ENCODE measurements around the gene CD81.

CD81 gene

DNA sequence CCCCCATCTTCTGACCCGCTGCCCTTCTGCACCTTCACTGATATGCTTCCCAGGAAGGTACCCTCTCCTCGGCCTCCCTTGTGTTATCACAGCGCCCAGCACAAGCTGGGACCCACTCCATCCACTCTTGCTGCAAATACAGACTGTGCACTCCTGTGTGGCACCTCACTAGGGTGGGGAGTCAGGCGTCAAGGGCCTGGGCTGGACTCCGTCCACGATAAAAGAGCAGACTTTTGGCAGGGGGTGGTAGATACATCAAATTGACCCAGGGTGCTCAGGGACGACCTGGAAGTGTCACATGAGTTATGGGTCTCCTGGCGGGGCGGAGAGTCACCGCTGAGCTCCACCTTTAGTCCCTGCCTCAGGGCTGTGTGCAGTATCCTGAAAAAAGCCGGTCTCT, 66.3 kb downstream of the CD81 start:
- H3K4me3 ChIP-seq (ENCODE audit: low read depth, low read length), result no peak overlapping the region
- TF ChIP-seq POLR2A (IDR thresholded peaks at IDR 0.05; ENCODE audit: extremely low read depth, insufficient read length) (no peak), MYC (IDR thresholded peaks at IDR 0.05; ENCODE audit: low read depth, low read length) (no peak)
- TF ChIP-seq, protein P1, sequence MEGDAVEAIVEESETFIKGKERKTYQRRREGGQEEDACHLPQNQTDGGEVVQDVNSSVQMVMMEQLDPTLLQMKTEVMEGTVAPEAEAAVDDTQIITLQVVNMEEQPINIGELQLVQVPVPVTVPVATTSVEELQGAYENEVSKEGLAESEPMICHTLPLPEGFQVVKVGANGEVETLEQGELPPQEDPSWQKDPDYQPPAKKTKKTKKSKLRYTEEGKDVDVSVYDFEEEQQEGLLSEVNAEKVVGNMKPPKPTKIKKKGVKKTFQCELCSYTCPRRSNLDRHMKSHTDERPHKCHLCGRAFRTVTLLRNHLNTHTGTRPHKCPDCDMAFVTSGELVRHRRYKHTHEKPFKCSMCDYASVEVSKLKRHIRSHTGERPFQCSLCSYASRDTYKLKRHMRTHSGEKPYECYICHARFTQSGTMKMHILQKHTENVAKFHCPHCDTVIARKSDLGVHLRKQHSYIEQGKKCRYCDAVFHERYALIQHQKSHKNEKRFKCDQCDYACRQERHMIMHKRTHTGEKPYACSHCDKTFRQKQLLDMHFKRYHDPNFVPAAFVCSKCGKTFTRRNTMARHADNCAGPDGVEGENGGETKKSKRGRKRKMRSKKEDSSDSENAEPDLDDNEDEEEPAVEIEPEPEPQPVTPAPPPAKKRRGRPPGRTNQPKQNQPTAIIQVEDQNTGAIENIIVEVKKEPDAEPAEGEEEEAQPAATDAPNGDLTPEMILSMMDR (IDR thresholded peaks at IDR 0.05; ENCODE audit: low read depth, low read length), result no peak
- TF ChIP-seq, protein P2, sequence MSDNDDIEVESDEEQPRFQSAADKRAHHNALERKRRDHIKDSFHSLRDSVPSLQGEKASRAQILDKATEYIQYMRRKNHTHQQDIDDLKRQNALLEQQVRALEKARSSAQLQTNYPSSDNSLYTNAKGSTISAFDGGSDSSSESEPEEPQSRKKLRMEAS (IDR thresholded peaks at IDR 0.05; ENCODE audit: low read depth, low read length), result no peak
- DNase-seq (ENCODE audit: low read depth), result no peak

DNA sequence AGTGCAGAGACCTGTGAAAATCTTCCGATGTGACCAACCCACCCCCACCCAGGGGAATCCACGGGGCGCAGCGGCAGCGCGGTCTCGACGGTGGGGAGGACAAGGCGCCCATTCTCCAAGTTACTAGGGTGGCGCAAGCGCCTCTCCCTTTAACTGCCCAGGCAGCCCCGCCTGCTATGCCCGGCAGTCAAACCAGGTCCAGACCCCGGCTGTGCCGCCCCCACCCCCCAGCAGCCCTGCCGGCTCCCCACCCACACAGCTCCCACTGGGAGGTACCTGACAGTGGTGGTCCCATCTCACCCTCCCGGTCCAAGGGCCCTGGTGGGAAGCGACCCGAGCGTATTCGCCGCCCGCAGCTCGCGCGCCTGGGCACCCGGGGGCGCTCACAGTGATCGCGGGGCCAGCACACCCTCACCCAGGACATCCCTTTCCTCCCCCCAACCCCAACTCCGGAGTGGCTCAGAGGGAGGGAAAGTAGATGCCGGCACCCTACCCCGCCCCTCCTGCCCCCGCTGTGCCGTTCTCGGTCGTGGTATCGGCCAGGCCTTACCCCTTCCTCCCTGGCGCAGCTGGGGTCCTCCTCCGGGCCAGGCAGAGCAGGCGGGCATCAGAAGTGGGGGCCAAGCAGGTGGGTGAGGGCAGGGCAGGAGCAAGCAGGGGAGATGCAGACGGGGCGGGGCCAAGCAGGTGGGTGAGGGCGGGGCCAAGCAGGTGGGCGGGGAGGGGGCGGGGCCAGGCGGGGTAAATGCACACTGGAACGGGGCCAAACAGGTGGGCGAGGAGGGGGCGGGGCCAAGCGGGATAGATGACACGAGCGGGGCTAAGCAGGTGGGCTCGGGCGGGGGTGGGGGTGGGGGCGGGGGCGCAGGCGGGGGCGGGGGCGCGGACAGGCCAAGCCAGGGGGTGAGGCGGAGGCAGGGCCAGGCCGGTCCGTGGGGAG, 67.0 kb downstream of the CD81 start, which contains the start of gene TRPM5:
Gene TRPM5 (minus strand): TSS at position 634 of the 940 bp plus-strand sequence. CDS start 21,478 bp downstream, outside the sequence.
- TF ChIP-seq, protein P2 (IDR thresholded peaks at IDR 0.05; ENCODE audit: low read depth, low read length), result no peak
- no peak for TF ChIP-seq MYC (IDR thresholded peaks at IDR 0.05; ENCODE audit: low read depth, low read length)
- TF ChIP-seq, protein P1 (IDR thresholded peaks at IDR 0.05; ENCODE audit: low read depth, low read length), result no peak
- TF ChIP-seq POLR2A (IDR thresholded peaks at IDR 0.05; ENCODE audit: extremely low read depth, insufficient read length), result no peak
- DNase-seq (ENCODE audit: low read depth), result no peak
- no peak within 1 kb of the TSS for H3K4me3 ChIP-seq (ENCODE audit: low read depth, low read length)

DNA sequence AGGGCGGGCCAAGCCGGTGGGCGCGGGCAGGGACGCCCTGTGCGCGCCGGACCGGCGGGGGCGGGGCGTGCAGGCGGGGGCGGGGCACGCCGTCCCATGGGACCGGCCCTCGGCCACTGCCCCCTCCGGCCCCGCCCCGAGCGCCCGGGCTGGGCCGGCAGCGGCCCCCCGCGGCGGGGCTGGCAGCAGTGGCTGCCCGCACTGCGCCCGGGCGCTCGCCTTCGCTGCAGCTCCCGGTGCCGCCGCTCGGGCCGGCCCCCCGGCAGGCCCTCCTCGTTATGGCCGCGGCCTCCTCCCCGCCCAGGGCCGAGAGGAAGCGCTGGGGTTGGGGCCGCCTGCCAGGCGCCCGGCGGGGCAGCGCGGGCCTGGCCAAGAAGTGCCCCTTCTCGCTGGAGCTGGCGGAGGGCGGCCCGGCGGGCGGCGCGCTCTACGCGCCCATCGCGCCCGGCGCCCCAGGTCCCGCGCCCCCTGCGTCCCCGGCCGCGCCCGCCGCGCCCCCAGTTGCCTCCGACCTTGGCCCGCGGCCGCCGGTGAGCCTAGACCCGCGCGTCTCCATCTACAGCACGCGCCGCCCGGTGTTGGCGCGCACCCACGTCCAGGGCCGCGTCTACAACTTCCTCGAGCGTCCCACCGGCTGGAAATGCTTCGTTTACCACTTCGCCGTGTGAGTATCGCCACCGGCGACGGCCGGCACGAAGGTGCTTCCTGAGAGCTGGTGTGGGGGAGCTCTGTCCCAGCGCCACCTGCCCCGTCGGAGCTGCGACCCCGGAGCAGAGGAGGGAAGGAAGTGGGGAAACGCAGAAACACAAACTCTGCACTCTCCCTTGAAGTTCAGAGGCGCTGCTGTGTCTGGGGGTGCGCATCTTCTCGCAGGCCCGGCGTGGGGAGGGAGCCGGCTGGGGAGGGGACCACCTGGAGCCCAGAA, 68.0 kb downstream of the CD81 start, which contains the start of gene KCNQ1:
Gene KCNQ1 (plus strand): TSS at position 188 of the 925 bp plus-strand sequence. CDS start 91 bp downstream, at position 279.
- DNase-seq (ENCODE audit: low read depth), result no peak
- TF ChIP-seq, protein P2 (IDR thresholded peaks at IDR 0.05; ENCODE audit: low read depth, low read length), result no peak
- TF ChIP-seq POLR2A (IDR thresholded peaks at IDR 0.05; ENCODE audit: extremely low read depth, insufficient read length) (no peak), MYC (IDR thresholded peaks at IDR 0.05; ENCODE audit: low read depth, low read length) (no peak)
- TF ChIP-seq, protein P1 (IDR thresholded peaks at IDR 0.05; ENCODE audit: low read depth, low read length), result no peak
- H3K4me3 ChIP-seq (ENCODE audit: low read depth, low read length), result no peak within 1 kb of the TSS

DNA sequence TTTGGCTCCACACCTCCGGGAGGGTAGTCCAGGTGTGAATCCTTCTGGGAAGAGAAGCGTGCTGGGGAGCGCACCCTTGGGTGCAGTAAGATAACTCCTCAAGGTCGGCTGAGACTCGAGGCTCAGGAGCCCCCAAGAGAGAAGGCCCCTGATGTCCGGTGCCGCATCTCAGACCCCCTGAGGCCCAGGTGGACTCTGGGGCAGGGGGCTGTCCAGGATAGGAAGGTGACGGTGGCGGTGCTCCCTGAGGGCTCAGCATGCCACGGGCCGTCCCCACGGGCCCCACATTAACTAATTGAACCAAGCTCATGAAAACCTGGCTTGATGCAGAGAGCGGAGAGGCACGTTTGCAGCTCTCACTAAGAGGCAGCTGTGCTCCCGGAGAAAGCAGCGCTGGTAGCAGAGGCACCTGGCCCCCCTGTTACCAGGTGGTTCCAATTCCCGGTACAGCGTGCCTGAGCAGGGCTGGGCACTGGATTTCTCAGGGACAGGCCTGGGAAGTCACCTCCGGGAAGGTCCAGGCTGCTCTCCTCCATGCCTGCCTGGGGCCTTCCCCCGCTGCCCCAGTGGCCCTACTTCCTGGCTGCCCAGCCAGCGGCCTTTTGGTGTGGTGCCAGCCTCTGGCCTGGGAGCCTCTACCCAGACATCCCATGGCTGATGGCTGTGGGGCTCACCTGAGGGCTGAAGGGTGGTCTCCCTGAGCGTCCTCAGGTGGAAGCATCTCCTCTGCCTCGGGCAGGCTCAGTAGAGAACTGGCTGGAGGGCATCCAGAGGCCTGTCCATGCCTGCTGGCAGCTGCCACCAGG, 68.8 kb downstream of the CD81 start:
- TF ChIP-seq, protein P1 (IDR thresholded peaks at IDR 0.05; ENCODE audit: low read depth, low read length), result no peak
- TF ChIP-seq POLR2A (IDR thresholded peaks at IDR 0.05; ENCODE audit: extremely low read depth, insufficient read length) (no peak), MYC (IDR thresholded peaks at IDR 0.05; ENCODE audit: low read depth, low read length) (no peak)
- TF ChIP-seq, protein P2 (IDR thresholded peaks at IDR 0.05; ENCODE audit: low read depth, low read length), result no peak
- no peak for DNase-seq (ENCODE audit: low read depth)
- H3K4me3 ChIP-seq (ENCODE audit: low read depth, low read length), result no peak overlapping the region
